IMR-90 (cell line): ENCODE measurements around the gene HEATR9. TPM values are rescaled to one million over a fixed set of nuclear protein-coding genes. Genes with fewer than 3 reads are reported as not detected.

Source experiments
- ATAC-seq: fragments of 200-7000 bp; cut with Tn5 transposase; 2 replicates; pipeline ENCODE4 v1.9.1; 2020; ENCODE audit warnings: low read depth, mild to moderate bottlenecking, moderate library complexity
- BruUV-seq: library from RNA; stranded (reverse); fragments of 400-500 nt; replicated peaks from 2 replicates; lab custom pipeline; 2021; lab: Mats Ljungman, UMichigan
- CTCF ChIA-PET: fragments of 300-600 bp; formaldehyde crosslinking; extraction: SDS; loops from one replicate; lab custom pipeline; 2021; ENCODE audit warnings: antibody characterized with exemption; lab: Yijun Ruan, JAX
- POLR2A ChIA-PET: fragments of 300-600 bp; sonication (Branson Sonifier 250); formaldehyde crosslinking; loops from one replicate; lab custom pipeline; 2022; ENCODE audit warnings: antibody characterized with exemption; ENCODE audit not compliant: unreplicated experiment; lab: Charles Lee
- DNase-seq: peaks from one replicate; pipeline ENCODE4 v3.0.0; 2013
- H2AFZ ChIP-seq: replicated peaks from 2 replicates; pipeline ENCODE3; 2013; ENCODE audit warnings: low read length, mild to moderate bottlenecking; ENCODE audit not compliant: poor library complexity
- H2AK5ac ChIP-seq: 2 replicates; pipeline ENCODE4 v1.6.1; 2013; ENCODE audit warnings: low read depth, low read length, inconsistent platforms
- H2AK9ac ChIP-seq: replicated peaks from 2 replicates; pipeline ENCODE3; 2013; ENCODE audit warnings: mild to moderate bottlenecking, low read depth, low read length, moderate library complexity; ENCODE audit not compliant: poor library complexity
- H2BK120ac ChIP-seq: 2 replicates; pipeline ENCODE4 v1.6.1; 2013; ENCODE audit warnings: low read depth, low read length, inconsistent platforms
- H2BK15ac ChIP-seq: 3 replicates; pipeline ENCODE4 v1.6.1; 2013; ENCODE audit warnings: low read depth, low read length, inconsistent platforms
- H2BK20ac ChIP-seq: 2 replicates; pipeline ENCODE4 v1.6.1; 2013; ENCODE audit warnings: low read depth, mild to moderate bottlenecking, inconsistent platforms, low read length, moderate library complexity
- H2BK5ac ChIP-seq: 2 replicates; pipeline ENCODE4 v1.6.1; 2013; ENCODE audit warnings: mild to moderate bottlenecking, low read depth, low read length, inconsistent platforms; ENCODE audit not compliant: poor library complexity, severe bottlenecking
- H3K14ac ChIP-seq: replicated peaks from 2 replicates; pipeline ENCODE4 v1.6.1; 2013; ENCODE audit warnings: low read depth, low read length, inconsistent platforms
- H3K18ac ChIP-seq: 2 replicates; pipeline ENCODE4 v1.6.1; 2013; ENCODE audit warnings: low read depth, low read length, control low read depth
- H3K23ac ChIP-seq: 2 replicates; pipeline ENCODE4 v1.6.1; 2013; ENCODE audit warnings: low read depth, low read length, inconsistent platforms
- H3K27ac ChIP-seq: 2 replicates; pipeline ENCODE4 v1.5.1; 2013; ENCODE audit warnings: mild to moderate bottlenecking, control low read depth, low read length; ENCODE audit not compliant: insufficient read depth
- H3K27me3 ChIP-seq: 2 replicates; pipeline ENCODE4 v1.6.1; 2013; ENCODE audit warnings: low read length; ENCODE audit not compliant: control insufficient read depth, insufficient read depth
- H3K36me3 ChIP-seq: 2 replicates; pipeline ENCODE4 v1.6.1; 2013; ENCODE audit warnings: low read length, mixed read lengths; ENCODE audit not compliant: control insufficient read depth, insufficient read depth
- H3K4ac ChIP-seq: 2 replicates; pipeline ENCODE4 v1.6.1; 2013; ENCODE audit warnings: low read depth, low read length, inconsistent platforms
- H3K4me1 ChIP-seq: 2 replicates; pipeline ENCODE4 v1.6.1; 2013; ENCODE audit warnings: low read length, mixed read lengths; ENCODE audit not compliant: control insufficient read depth, insufficient read depth
- H3K4me2 ChIP-seq: 2 replicates; pipeline ENCODE4 v1.6.1; 2013; ENCODE audit warnings: low read depth, mild to moderate bottlenecking, control low read depth, low read length, moderate library complexity
- H3K4me3 ChIP-seq: 2 replicates; pipeline ENCODE4 v1.5.1; 2013; ENCODE audit warnings: low read depth, mild to moderate bottlenecking, control low read depth, low read length, moderate library complexity; ENCODE audit not compliant: insufficient read depth
- H3K56ac ChIP-seq: 2 replicates; pipeline ENCODE4 v1.6.1; 2013; ENCODE audit warnings: low read length, inconsistent platforms; ENCODE audit not compliant: insufficient read depth; ENCODE audit errors: extremely low read depth
- H3K79me1 ChIP-seq, 2 experiments: 2 replicates each; pipeline ENCODE4 v1.6.1; 2013; ENCODE audit warnings: low read length in 2 of 2, inconsistent platforms in 1 of 2, low read depth in 1 of 2
- H3K9ac ChIP-seq: 2 replicates; pipeline ENCODE4 v1.6.1; 2013; ENCODE audit warnings: low read depth, low read length, control low read depth
- H3K9me1 ChIP-seq: 2 replicates; pipeline ENCODE4 v1.6.1; 2013; ENCODE audit warnings: low read length, inconsistent platforms; ENCODE audit not compliant: insufficient read depth
- H3K9me3 ChIP-seq: 2 replicates; pipeline ENCODE4 v1.6.1; 2013; ENCODE audit warnings: low read length; ENCODE audit not compliant: control insufficient read depth, insufficient read depth
- H4K20me1 ChIP-seq: 2 replicates; pipeline ENCODE4 v1.6.1; 2013; ENCODE audit warnings: low read length, inconsistent platforms; ENCODE audit not compliant: insufficient read depth
- H4K5ac ChIP-seq: 2 replicates; pipeline ENCODE4 v1.6.1; 2013; ENCODE audit warnings: mild to moderate bottlenecking, low read depth, low read length, control low read depth
- H4K8ac ChIP-seq, 2 experiments: 2 replicates each; pipeline ENCODE4 v1.6.1; 2013; ENCODE audit warnings: low read depth in 2 of 2, low read length in 2 of 2, control low read depth in 1 of 2, inconsistent platforms in 1 of 2
- H4K91ac ChIP-seq: 2 replicates; pipeline ENCODE4 v1.6.1; 2013; ENCODE audit warnings: low read depth, low read length, inconsistent platforms; ENCODE audit not compliant: insufficient read depth
- CEBPB ChIP-seq: IDR thresholded peaks from 2 replicates; pipeline ENCODE4 v1.6.1; 2012; ENCODE audit warnings: low read depth, low read length, improper control_type of control experiment
- CHD1 ChIP-seq: IDR thresholded peaks from 2 replicates; pipeline ENCODE4 v1.6.1; 2012; ENCODE audit warnings: low read depth, low read length, improper control_type of control experiment
- FOS ChIP-seq: fragments of 150-350 bp; IDR thresholded peaks from 2 replicates; pipeline ENCODE4 v1.6.1; 2016; ENCODE audit warnings: low read depth, low read length
- MXI1 ChIP-seq: IDR thresholded peaks from 2 replicates; pipeline ENCODE4 v1.6.1; 2012; ENCODE audit warnings: low read depth, mild to moderate bottlenecking, low read length, moderate library complexity, borderline replicate concordance
- POLR2A ChIP-seq: IDR thresholded peaks from 2 replicates; pipeline ENCODE4 v1.6.1; 2012; ENCODE audit warnings: mild to moderate bottlenecking, low read depth, low read length
- RCOR1 ChIP-seq: IDR thresholded peaks from 2 replicates; pipeline ENCODE4 v1.6.1; 2012; ENCODE audit warnings: mild to moderate bottlenecking, low read length, improper control_type of control experiment; ENCODE audit not compliant: insufficient replicate concordance
- RFX5 ChIP-seq: IDR thresholded peaks from 2 replicates; pipeline ENCODE4 v1.8.0; 2012; ENCODE audit warnings: low read depth, mild to moderate bottlenecking, low read length, moderate library complexity
- WGBS, 2 experiments: methylation state at CpG; one replicate each; pipeline versions ENCODE4 v1.1.5 to v1.1.7; 2013; ENCODE audit warnings: missing lambda C conversion rate in 2 of 2; ENCODE audit not compliant: insufficient read length in 1 of 2; ENCODE audit errors: extremely low coverage in 2 of 2; 5-methylcytosine and 5-hydroxymethylcytosine counted together
- dilution Hi-C: fragments of 300-500 bp; cut with HindIII; formaldehyde crosslinking; loops from one replicate; pipeline ENCODE4 v1.14.3; 2018; ENCODE audit warnings: low sequenced_read_pairs; ENCODE audit not compliant: unreplicated experiment
- in situ Hi-C: fragments of 300-500 bp; cut with MboI; formaldehyde crosslinking; loops from 3 replicates; pipeline ENCODE4 v1.14.3; 2019; ENCODE audit warnings: low sequenced_read_pairs, inconsistent platforms, mixed read lengths
- intact Hi-C: fragments of 100-400 bp; cut with micrococcal nuclease; formaldehyde crosslinking; loops from 2 replicates; pipeline ENCODE4 v1.10.0; 2022
- polyA plus RNA-seq, 3 experiments: library from polyadenylated mRNA; depleted of rRNA; stranded (reverse); fragments of >200 nt; gene quantifications; 2 replicates each; pipeline ENCODE4 v1.2.3, GENCODE V29; 2012; ENCODE audit warnings: low replicate concordance in 1 of 3
- total RNA-seq: library from RNA; depleted of rRNA; stranded (reverse); fragments of >200 nt; gene quantifications from 2 replicates; pipeline ENCODE4 v1.2.3, GENCODE V29; 2012

HEATR9 gene
- total and polyA plus RNA-seq, 2 of the 4 experiments (the other 2 are of a cell fraction), result not detected

GRCh38 chr17:35906926-35907637, 38.4 kb upstream of the HEATR9 start:
- Histone ChIP-seq H2BK15ac (no peak overlapping the region), H3K4me3 (no peak overlapping the region), H2AFZ (no peak overlapping the region), H3K9me3 (no peaks in the 10 kb centered on the region), H2AK5ac (no peak overlapping the region), H4K8ac (no peak overlapping the region), H3K56ac (no peak overlapping the region), H3K27ac (no peak overlapping the region), H3K23ac (no peak overlapping the region), H3K79me1 (no peaks in the 10 kb centered on the region), H4K5ac (no peak overlapping the region), H3K14ac (no peak overlapping the region), H2BK5ac (no peak overlapping the region), H3K4me1 (no peaks in the 10 kb centered on the region), H3K18ac (no peak overlapping the region), H2BK120ac (no peak overlapping the region), H3K9ac (no peak overlapping the region), H2BK20ac (no peak overlapping the region), H4K91ac (no peak overlapping the region), H2AK9ac (no peak overlapping the region), H3K4ac (no peak overlapping the region), H3K36me3 (no peaks in the 10 kb centered on the region), H4K20me1 (no peaks in the 10 kb centered on the region; the same call in 1 of the 2 replicates), H3K27me3 (peaks cover 4% of the 10 kb centered on the region; the same call in 1 of the 2 replicates), H3K9me1 (no peaks in the 10 kb centered on the region; the same call in 1 of the 2 replicates), H3K4me2 (no peak overlapping the region)
- in situ Hi-C loops, result no loop called here
- DNase-seq, result no peak
- intact Hi-C loops, result no loop called here
- dilution Hi-C loops, result no loop called here
- no CpG with 5 or more reads among the region's 3 CpGs for WGBS, 2 experiments
- no peak for TF ChIP-seq POLR2A
- TF ChIP-seq RCOR1, result no peak
- TF ChIP-seq CHD1, result no peak
- TF ChIP-seq RFX5, result no peak
- no peak for TF ChIP-seq MXI1
- TF ChIP-seq FOS, result no peak
- TF ChIP-seq CEBPB, result no peak
- CTCF ChIA-PET, result no interaction called here
- no peak for ATAC-seq
- no TSS peak for BruUV-seq
- POLR2A ChIA-PET, result no interaction called here
